Activated naive CD8-positive, alpha-beta T cell treated with anti-CD3 and anti-CD28 coated beads, Interleukin-2, amount 50 U/mL, for 24 hours (primary cell): ENCODE results near the gene GABARAPL1.
"Not testable (repeated sequence)": the region's sequence is repeated elsewhere in the genome, so short reads cannot be mapped to it uniquely, and the experiment has no call there.

Experiments
- ATAC-seq: fragments of 150-1000 bp; cut with Tn5 transposase; one replicate; pipeline ENCODE4 v1.10.0; 2021
- DNase-seq: peaks from one replicate; pipeline ENCODE4 v3.0.0; 2021
- H3K27ac Mint-ChIP-seq: one replicate; pipeline ENCODE4 v1.8.0; 2021; ENCODE audit warnings: mild to moderate bottlenecking, mixed read lengths
- H3K27me3 Mint-ChIP-seq: one replicate; pipeline ENCODE4 v1.8.0; 2021; ENCODE audit warnings: mixed read lengths
- H3K36me3 Mint-ChIP-seq: one replicate; pipeline ENCODE4 v1.8.0; 2021; ENCODE audit warnings: low read depth, mixed read lengths
- H3K4me1 Mint-ChIP-seq: one replicate; pipeline ENCODE4 v1.8.0; 2021; ENCODE audit warnings: mixed read lengths
- H3K4me3 Mint-ChIP-seq: one replicate; pipeline ENCODE4 v1.8.0; 2021; ENCODE audit warnings: mild to moderate bottlenecking, moderate library complexity, mixed read lengths
- H3K9me3 Mint-ChIP-seq: one replicate; pipeline ENCODE4 v1.8.0; 2021; ENCODE audit warnings: mixed read lengths

The GABARAPL1 gene

DNA sequence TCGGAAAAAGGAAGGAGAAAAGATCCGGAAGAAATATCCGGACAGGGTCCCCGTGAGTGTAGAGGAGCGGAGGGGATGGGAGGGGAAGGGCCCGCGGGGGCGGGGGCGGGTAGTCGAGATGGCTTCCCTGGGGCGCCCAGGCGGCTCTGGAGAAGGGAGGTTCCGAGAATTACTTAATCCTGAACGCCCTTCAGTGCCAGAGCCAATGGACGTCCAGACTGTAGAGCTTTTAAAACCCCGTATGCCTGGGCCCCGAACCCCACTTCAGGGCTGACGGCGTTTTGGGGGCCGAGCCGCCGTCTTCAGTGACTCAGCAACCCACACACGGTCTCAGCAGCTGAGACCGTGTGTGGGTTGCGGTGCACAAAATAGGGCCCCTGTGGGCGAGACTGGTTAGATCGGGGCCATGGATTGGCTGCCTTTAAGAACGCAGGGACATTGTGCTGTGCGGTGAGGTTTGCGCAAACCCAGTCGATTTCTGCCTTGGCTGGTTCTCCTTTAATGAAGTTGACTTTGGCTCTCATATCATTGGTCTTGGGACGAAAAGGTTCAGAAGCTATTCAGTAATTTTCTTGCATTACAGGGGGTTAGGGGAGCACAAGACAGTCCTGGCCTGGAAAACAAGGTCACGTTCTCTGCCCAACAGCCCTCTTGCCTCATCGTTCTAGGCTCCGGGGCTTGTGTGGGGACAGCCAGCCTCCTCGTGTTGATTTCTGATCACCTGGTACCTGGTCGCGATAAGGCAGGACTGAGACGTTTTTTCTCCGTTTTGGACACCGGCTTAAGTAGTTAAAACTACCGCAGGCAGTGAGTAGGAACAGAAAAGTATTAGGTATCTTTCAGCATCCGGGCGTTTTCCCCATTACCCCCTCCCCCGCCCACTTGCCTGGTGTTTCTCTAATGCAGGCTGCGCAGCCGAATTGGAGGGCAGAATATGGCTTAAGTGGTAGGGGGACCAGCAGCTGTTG lies 775 bp downstream of the GABARAPL1 start:
- no peaks in the 10 kb centered on the region for H3K9me3 Mint-ChIP-seq
- H3K36me3 Mint-ChIP-seq: no peaks in the 10 kb centered on the region

DNA sequence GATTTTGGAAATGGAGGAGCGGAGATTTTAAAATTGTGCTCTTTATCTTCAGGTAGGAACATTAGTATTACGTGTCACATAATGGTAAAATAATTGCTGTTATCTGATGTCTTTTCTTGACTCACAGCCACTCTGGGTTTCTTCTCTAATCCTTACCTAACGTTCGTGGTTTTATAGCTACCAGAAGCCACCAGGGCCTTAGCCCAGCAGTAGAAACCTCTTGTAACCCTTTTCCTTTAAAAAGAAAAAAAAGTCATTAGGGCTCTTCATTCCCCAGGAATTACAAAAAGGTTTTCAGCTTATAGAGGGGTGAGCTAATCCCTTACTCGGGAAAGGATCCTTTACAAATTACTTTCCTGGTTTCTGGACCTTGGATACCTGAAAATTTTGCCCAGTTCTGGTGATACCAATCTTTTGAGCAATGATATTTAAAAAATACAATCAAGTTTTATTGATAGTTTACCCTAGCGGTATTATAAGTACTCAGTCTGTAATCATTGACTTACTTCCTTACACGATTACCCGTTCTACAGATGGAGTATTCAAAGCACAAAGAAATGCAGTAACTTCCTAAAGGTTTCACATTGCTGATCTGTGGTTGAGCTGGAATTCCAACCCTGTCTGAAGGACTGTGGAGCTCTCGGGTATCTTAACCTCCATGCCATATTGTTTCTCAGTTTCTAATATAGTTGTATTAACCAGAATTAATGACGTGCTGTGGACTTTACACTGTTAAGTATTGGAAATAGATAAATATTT lies 1.6 kb downstream of the GABARAPL1 start:
- H3K36me3 Mint-ChIP-seq: no peaks in the 10 kb centered on the region
- ATAC-seq (no peak), DNase-seq (no peak)
- H3K4me1 Mint-ChIP-seq: peaks cover 37% of the 10 kb centered on the region
- peaks cover 3% of the 10 kb centered on the region for H3K27me3 Mint-ChIP-seq
- peak overlapping the region; percentile 88 for H3K27ac Mint-ChIP-seq
- H3K9me3 Mint-ChIP-seq: no peaks in the 10 kb centered on the region
- peak overlapping the region; percentile 84 for H3K4me3 Mint-ChIP-seq

More for the DNA sequence above, 775 bp downstream of the GABARAPL1 start:
- peak overlapping the region; percentile 84 for H3K4me3 Mint-ChIP-seq
- ATAC-seq (peak; percentile 59), DNase-seq (peak; percentile 77)
- peaks cover 37% of the 10 kb centered on the region for H3K4me1 Mint-ChIP-seq
- H3K27me3 Mint-ChIP-seq: peaks cover 3% of the 10 kb centered on the region
- peak overlapping the region; percentile 88 for H3K27ac Mint-ChIP-seq

DNA sequence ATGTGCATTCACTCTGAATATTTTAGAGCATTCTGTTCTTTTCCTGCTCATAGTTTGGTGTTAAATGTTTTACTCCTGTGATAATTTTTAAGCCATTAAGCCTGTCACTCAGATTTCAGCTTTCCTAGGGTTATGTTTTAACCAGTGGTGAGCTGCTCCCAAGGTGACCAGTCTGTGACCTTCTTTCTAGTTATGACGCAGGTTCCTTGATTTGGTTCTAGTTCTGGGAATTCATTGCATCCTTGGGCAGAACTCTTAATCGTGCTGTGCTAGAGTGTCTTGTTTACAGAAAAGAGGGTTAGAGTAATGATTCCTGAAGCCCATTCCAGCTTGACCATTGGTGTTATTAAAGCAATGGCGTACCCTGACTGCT lies 2.2 kb downstream of the GABARAPL1 start:
- Mint-ChIP-seq H3K27ac (no peak overlapping the region), H3K4me1 (peaks cover 37% of the 10 kb centered on the region), H3K9me3 (no peaks in the 10 kb centered on the region), H3K36me3 (no peaks in the 10 kb centered on the region), H3K27me3 (peaks cover 3% of the 10 kb centered on the region), H3K4me3 (peak overlapping the region; percentile 84)
- DNase-seq (no peak), ATAC-seq (no peak)

DNA sequence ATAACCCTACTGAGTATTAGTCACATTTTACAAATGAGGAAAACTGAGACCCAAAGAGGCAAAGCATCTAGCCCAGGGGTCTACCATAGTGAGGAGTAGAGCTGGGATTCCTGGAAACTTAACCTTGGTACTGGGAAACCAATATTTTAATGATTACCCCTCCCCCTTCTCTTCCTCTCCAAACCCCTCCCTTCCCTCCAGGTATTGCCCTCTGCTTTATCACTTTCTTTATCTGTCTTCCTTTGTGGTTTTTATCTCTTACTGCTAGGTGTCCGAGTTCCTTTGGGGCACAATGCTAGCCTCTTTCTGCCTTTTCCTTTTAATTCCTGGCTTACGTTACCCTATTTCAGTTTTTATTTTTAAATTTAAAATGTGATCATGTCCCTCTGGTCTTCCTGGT lies 2.8 kb downstream of the GABARAPL1 start:
- Mint-ChIP-seq H3K36me3 (peaks cover 3% of the 10 kb centered on the region), H3K4me1 (peaks cover 39% of the 10 kb centered on the region), H3K9me3 (no peaks in the 10 kb centered on the region), H3K27me3 (peaks cover 3% of the 10 kb centered on the region), H3K27ac (no peak overlapping the region), H3K4me3 (no peak overlapping the region)
- DNase-seq (no peak), ATAC-seq (no peak)

DNA sequence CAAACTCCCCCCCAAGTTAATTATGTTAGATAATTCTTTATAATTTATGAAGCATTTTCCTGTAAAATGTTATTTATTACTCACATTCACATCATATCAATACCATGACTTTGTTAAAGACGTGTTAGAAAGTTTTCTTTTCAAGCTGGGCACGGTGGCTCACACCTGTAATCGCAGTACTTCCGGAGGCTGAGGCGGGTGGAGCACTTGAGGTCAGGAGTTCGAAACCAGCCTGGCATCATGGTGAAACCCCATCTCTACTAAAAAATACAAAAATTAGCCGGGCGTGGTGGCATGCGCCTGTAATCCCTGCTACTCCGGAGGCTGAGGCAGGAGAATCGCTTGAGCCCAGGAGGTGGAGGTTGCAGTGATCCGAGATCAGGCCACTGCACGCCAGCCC lies 3.3 kb downstream of the GABARAPL1 start:
- H3K27ac Mint-ChIP-seq, DNase-seq, H3K36me3 Mint-ChIP-seq, H3K4me3 Mint-ChIP-seq, ATAC-seq, H3K9me3 Mint-ChIP-seq, H3K27me3 Mint-ChIP-seq: not testable (repeated sequence)
- peaks cover 39% of the 10 kb centered on the region for H3K4me1 Mint-ChIP-seq

DNA sequence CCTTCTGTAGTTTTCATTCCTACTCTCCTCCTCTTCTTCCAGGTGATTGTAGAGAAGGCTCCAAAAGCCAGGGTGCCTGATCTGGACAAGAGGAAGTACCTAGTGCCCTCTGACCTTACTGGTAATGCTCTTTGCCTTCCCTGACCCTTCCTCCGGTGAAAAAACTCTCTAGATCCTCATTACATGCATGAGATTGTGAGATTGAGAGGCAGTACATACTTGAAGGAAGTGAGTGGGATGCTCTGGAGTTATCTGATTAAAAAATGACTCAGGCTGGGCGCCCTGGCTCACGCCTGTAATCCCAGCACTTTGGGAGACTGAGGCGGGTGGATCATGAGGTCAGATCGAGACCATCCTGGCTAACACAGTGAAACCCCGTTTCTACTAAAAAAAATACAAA lies 5.3 kb downstream of the GABARAPL1 start:
- Mint-ChIP-seq H3K4me3 (no peak overlapping the region), H3K4me1 (peaks cover 33% of the 10 kb centered on the region), H3K27me3 (peaks cover 3% of the 10 kb centered on the region), H3K9me3 (no peaks in the 10 kb centered on the region), H3K27ac (no peak overlapping the region), H3K36me3 (peaks cover 18% of the 10 kb centered on the region)
- ATAC-seq: no peak
- DNase-seq: no peak

DNA sequence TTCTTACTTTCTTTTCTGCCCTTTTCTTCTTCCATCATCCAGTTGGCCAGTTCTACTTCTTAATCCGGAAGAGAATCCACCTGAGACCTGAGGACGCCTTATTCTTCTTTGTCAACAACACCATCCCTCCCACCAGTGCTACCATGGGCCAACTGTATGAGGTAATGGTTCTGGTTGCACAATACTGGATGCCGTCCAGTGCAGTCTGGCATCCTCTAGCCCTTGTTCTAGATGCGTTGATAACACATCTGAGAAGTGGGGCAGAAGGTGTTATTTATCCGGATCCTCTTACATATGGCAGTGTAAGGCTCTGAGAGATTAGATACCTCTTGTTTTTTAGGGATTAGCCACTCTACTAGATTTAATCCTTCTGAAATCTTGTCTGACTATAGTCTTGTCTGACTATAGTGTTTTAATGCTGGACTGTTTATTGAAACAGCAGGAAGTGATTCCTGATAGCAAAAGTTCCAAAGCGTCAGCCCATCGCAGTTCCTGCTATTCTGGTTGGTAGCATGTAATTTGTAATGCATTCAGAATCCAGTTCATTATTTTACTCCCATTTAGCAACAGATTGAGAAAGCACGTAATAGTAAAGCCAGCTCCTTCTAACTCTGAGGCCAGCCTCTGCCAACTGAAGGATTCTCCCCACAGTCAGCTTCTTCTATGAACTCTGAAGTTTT lies 7.9 kb downstream of the GABARAPL1 start:
- peaks cover 32% of the 10 kb centered on the region for H3K36me3 Mint-ChIP-seq
- H3K4me1 Mint-ChIP-seq: peaks cover 22% of the 10 kb centered on the region
- no peak overlapping the region for H3K4me3 Mint-ChIP-seq
- no peaks in the 10 kb centered on the region for H3K9me3 Mint-ChIP-seq
- no peaks in the 10 kb centered on the region for H3K27me3 Mint-ChIP-seq
- DNase-seq (no peak), ATAC-seq (no peak)
- no peak overlapping the region for H3K27ac Mint-ChIP-seq

DNA sequence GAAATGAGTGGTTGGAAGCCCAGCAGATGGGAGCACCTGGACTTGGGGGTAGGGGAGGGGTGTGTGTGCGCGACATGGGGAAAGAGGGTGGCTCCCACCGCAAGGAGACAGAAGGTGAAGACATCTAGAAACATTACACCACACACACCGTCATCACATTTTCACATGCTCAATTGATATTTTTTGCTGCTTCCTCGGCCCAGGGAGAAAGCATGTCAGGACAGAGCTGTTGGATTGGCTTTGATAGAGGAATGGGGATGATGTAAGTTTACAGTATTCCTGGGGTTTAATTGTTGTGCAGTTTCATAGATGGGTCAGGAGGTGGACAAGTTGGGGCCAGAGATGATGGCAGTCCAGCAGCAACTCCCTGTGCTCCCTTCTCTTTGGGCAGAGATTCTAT lies 9.2 kb downstream of the GABARAPL1 start:
- no peaks in the 10 kb centered on the region for H3K27me3 Mint-ChIP-seq
- H3K4me1 Mint-ChIP-seq: peaks cover 20% of the 10 kb centered on the region
- H3K9me3 Mint-ChIP-seq: peaks cover 3% of the 10 kb centered on the region
- H3K36me3 Mint-ChIP-seq: peaks cover 34% of the 10 kb centered on the region
- ATAC-seq: no peak
- no peak overlapping the region for H3K4me3 Mint-ChIP-seq
- no peak overlapping the region for H3K27ac Mint-ChIP-seq
- DNase-seq: no peak

DNA sequence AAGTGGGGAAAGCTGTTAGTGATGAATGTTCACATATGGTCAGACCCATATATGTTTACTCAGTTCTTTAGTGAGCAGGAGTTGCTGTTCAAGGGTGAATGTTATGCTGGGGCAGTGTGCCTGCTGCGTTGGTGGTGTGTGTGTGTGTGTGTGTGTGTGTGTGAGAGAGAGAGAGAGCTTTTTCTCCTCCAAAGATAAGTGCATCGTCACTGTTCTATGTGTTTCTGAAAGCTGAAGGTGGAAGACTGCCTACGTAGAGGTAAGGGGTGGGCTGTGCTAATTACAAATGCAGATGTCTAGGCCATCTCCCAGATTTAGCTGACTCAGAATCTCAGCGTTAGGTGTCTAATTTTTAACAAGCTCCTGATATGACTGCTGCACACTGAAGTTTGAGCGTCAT lies 10.5 kb downstream of the GABARAPL1 start:
- H3K9me3 Mint-ChIP-seq: peaks cover 3% of the 10 kb centered on the region

DNA sequence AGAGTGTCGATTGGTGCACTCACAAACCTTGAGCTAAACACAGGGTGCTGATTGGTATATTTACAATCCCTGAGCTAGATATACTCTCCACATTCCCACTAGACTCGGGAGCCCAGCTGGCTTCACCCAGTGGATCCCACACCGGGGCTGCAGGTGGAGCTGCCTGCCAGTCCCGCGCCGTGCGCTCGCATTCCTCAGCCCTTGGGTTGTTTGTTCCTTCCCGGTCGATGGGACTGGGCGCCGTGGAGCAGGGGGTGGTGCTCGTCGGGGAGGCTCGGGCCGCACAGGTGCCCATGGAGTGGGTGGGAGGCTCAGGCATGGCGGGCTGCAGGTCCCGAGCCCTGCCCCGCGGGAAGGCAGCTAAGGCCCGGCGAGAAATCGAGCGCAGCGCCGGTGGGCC lies 12.7 kb downstream of the GABARAPL1 start:
- not testable (repeated sequence) for H3K27me3 Mint-ChIP-seq, H3K4me3 Mint-ChIP-seq, ATAC-seq, H3K27ac Mint-ChIP-seq, DNase-seq, H3K9me3 Mint-ChIP-seq
- peaks cover 31% of the 10 kb centered on the region for H3K36me3 Mint-ChIP-seq
- H3K4me1 Mint-ChIP-seq: peaks cover 29% of the 10 kb centered on the region

More for the DNA sequence above, 10.5 kb downstream of the GABARAPL1 start:
- H3K4me3 Mint-ChIP-seq: no peak overlapping the region
- H3K27ac Mint-ChIP-seq: no peak overlapping the region
- H3K4me1 Mint-ChIP-seq: peaks cover 29% of the 10 kb centered on the region
- no peaks in the 10 kb centered on the region for H3K27me3 Mint-ChIP-seq
- peaks cover 34% of the 10 kb centered on the region for H3K36me3 Mint-ChIP-seq
- DNase-seq (no peak), ATAC-seq (no peak)

DNA sequence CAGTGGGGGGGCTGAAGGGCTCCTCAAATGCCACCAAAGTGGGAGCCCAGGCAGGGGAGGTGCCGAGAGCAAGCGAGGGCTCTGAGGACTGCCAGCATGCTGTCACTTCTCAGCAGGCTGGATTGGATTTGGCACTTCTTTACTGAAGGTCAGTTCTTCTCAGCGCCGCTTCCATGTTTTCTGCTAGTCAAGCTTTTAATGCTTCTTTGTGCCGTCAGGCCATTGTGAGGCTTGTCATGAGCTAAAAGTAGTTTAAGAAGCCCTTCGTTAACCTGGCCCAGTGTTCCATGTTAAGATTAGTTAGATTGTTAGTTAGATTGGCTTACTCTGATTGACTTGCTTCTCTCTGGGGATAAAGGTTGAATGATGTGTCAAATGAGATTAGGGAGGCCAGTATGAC lies 13.4 kb downstream of the GABARAPL1 start:
- H3K9me3 Mint-ChIP-seq: peaks cover 3% of the 10 kb centered on the region
- peaks cover 27% of the 10 kb centered on the region for H3K36me3 Mint-ChIP-seq
- no peak overlapping the region for H3K27ac Mint-ChIP-seq
- no peaks in the 10 kb centered on the region for H3K27me3 Mint-ChIP-seq
- peaks cover 29% of the 10 kb centered on the region for H3K4me1 Mint-ChIP-seq
- ATAC-seq: no peak
- no peak overlapping the region for H3K4me3 Mint-ChIP-seq
- no peak for DNase-seq

DNA sequence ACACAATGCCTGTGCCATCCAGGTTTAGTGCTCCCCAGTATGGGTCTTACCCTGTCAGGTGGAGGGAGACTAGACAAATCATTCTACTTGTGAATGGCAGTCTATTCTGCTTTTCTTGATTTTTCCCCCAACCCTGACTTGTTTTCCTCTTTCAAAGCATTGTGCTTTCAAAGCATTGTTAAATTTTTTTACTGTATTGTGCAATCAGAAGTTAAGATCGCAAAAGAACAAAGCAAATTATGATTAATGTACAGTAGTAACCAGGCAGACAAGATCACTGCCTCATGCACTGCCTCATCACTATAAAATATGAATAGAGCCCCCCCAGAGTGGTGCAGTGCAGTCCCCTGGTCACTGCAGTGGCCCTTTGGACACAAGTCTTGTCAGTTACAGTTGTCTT lies 14.1 kb downstream of the GABARAPL1 start:
- Mint-ChIP-seq H3K9me3 (peaks cover 3% of the 10 kb centered on the region), H3K4me3 (no peak overlapping the region), H3K27me3 (no peaks in the 10 kb centered on the region), H3K4me1 (peaks cover 29% of the 10 kb centered on the region), H3K27ac (no peak overlapping the region), H3K36me3 (peaks cover 24% of the 10 kb centered on the region)
- ATAC-seq (no peak), DNase-seq (no peak)

DNA sequence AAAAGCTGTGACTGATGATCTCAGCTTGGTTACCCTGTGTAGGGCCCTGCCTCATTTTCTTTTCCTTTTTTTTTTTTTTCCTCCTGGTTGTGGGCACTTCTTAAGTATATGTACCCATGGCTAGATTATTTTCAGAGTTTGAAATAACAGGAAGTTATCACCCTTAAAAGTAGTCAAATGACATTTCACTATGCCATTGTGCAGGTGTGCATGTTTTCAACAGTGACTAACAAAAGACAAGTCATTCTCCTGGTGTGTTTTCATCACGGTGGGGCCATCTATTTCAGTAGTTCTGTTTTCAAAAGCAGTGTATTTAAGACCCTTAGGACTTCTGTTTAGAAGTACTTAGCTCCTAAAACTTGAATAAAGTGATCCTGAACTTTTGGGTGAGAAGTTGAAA lies 15.0 kb downstream of the GABARAPL1 start:
- peaks cover 20% of the 10 kb centered on the region for H3K36me3 Mint-ChIP-seq
- DNase-seq (no peak), ATAC-seq (peak; percentile 49)
- peaks cover 3% of the 10 kb centered on the region for H3K9me3 Mint-ChIP-seq
- H3K4me1 Mint-ChIP-seq: peaks cover 29% of the 10 kb centered on the region
- H3K27ac Mint-ChIP-seq: peak overlapping the region; percentile 2
- no peaks in the 10 kb centered on the region for H3K27me3 Mint-ChIP-seq
- H3K4me3 Mint-ChIP-seq: no peak overlapping the region

DNA sequence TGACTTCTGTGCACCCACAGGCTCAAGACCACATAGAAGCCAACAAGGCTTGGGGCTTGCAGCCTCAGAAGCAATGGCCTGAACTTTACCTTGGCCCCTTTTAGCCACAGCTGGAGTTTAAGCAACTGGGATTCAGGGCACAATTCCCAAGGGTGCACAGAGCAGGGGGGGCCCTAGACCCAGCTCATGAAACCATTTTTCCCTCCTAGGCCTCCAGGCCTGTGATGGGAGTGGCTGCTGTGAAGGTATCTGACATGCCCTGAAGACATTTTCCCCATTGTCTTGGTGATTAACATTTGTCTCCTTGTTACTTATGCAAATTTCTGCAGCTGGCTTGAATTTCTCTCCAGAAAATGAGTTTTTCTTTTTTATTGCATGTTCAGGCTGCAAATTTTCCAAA lies 21.9 kb downstream of the GABARAPL1 start:
- Mint-ChIP-seq H3K36me3 (peaks cover 17% of the 10 kb centered on the region), H3K4me1 (peaks cover 16% of the 10 kb centered on the region), H3K27me3 (no peaks in the 10 kb centered on the region), H3K4me3 (no peak overlapping the region), H3K27ac (no peak overlapping the region), H3K9me3 (peaks cover 6% of the 10 kb centered on the region)
- no peak for ATAC-seq
- no peak for DNase-seq
